CD14-positive monocyte (primary cell): ENCODE results near the gene BLOC1S3. TPM values are rescaled to one million over a fixed set of nuclear protein-coding genes. Genes with fewer than 3 reads are reported as not detected.

Experiments used
- DNase-seq, 3 donors: peaks; one replicate each; pipeline ENCODE4 v3.0.0-alpha.2; 2011 to 2022
- H2AFZ ChIP-seq: 2 replicates; pipeline ENCODE4 v1.6.0; 2012; ENCODE audit warnings: mild to moderate bottlenecking, low read depth, low read length, inconsistent platforms; ENCODE audit not compliant: insufficient read depth, poor library complexity, severe bottlenecking
- H3K27ac ChIP-seq, 2 donors: 1 replicate in 1 of 2; 2 replicates in 1 of 2; pipeline ENCODE4 v1.5.1; 2012 to 2013; ENCODE audit warnings: low read length in 2 of 2, control low read depth in 1 of 2, inconsistent platforms in 1 of 2, low read depth in 1 of 2, mild to moderate bottlenecking in 1 of 2
- H3K27me3 ChIP-seq, 2 donors: one replicate each; pipeline versions ENCODE4 v1.6.0 to v1.6.1; 2011 to 2013; ENCODE audit warnings: low read length in 2 of 2; ENCODE audit not compliant: control insufficient read depth in 2 of 2, insufficient read depth in 2 of 2
- H3K36me3 ChIP-seq, 2 donors: replicated peaks in 1 of 2; 1 replicate in 1 of 2; 2 replicates in 1 of 2; pipeline versions ENCODE4 v1.5.1 to v1.6.1; 2012 to 2013; ENCODE audit warnings: low read length in 2 of 2, control low read depth in 1 of 2, inconsistent platforms in 1 of 2, mild to moderate bottlenecking in 1 of 2; ENCODE audit not compliant: insufficient read depth in 2 of 2, control insufficient read depth in 1 of 2
- H3K4me1 ChIP-seq, 2 donors: 1 replicate in 1 of 2; 2 replicates in 1 of 2; pipeline versions ENCODE4 v1.5.1 to v1.6.1; 2012 to 2013; ENCODE audit warnings: low read length in 2 of 2, control low read depth in 1 of 2, inconsistent platforms in 1 of 2, mild to moderate bottlenecking in 1 of 2, moderate library complexity in 1 of 2; ENCODE audit not compliant: insufficient read depth in 2 of 2, control insufficient read depth in 1 of 2
- H3K4me2 ChIP-seq: replicated peaks from 2 replicates; pipeline ENCODE3; 2012; ENCODE audit warnings: low read length, moderate library complexity, mild to moderate bottlenecking; ENCODE audit not compliant: poor library complexity, severe bottlenecking; ENCODE audit errors: extremely low read depth
- H3K4me3 ChIP-seq, 3 experiments: fragments of 200-600 bp in 1 of 3; sonication (generic) in 1 of 3; replicated peaks in 1 of 3; 1 replicate in 2 of 3; 2 replicates in 1 of 3; pipeline ENCODE4 v1.5.1; 2011 to 2013; ENCODE audit warnings: low read length in 3 of 3, mild to moderate bottlenecking in 3 of 3, control low read depth in 2 of 3, low read depth in 2 of 3, inconsistent platforms in 1 of 3, moderate library complexity in 1 of 3
- H3K79me2 ChIP-seq: 2 replicates; pipeline ENCODE4 v1.6.0; 2012; ENCODE audit warnings: mild to moderate bottlenecking, control low read depth, inconsistent platforms, low read length, moderate library complexity; ENCODE audit not compliant: insufficient read depth
- H3K9ac ChIP-seq: 2 replicates; pipeline ENCODE4 v1.6.0; 2017; ENCODE audit warnings: low read length, mild to moderate bottlenecking; ENCODE audit not compliant: insufficient read depth, poor library complexity, severe bottlenecking
- H3K9me3 ChIP-seq, 2 donors: replicated peaks in 1 of 2; 1 replicate in 1 of 2; 2 replicates in 1 of 2; pipeline versions ENCODE4 v1.5.1 to v1.6.1; 2012 to 2013; ENCODE audit warnings: low read length in 2 of 2, control low read depth in 1 of 2; ENCODE audit not compliant: control insufficient read depth in 1 of 2, insufficient read depth in 1 of 2
- H4K20me1 ChIP-seq: 2 replicates; pipeline ENCODE4 v1.6.0; 2012; ENCODE audit warnings: mild to moderate bottlenecking, low read length, control low read depth, moderate library complexity; ENCODE audit not compliant: insufficient read depth
- H3K27ac Mint-ChIP-seq, 7 donors: one replicate each; pipeline ENCODE4 v1.8.0; 2020; ENCODE audit warnings: mild to moderate bottlenecking in 7 of 7, mixed read lengths in 7 of 7, moderate library complexity in 6 of 7, inconsistent platforms in 2 of 7
- H3K27me3 Mint-ChIP-seq, 3 donors: one replicate each; pipeline ENCODE4 v1.8.0; 2021 to 2022; ENCODE audit warnings: low read depth in 3 of 3, mild to moderate bottlenecking in 3 of 3, mixed read lengths in 3 of 3, moderate library complexity in 3 of 3, inconsistent platforms in 1 of 3
- H3K36me3 Mint-ChIP-seq, 2 donors: one replicate each; pipeline ENCODE4 v1.8.0; 2020; ENCODE audit warnings: mixed read lengths in 2 of 2, inconsistent platforms in 1 of 2, mild to moderate bottlenecking in 1 of 2
- H3K4me1 Mint-ChIP-seq: one replicate; pipeline ENCODE4 v1.8.0; 2020; ENCODE audit warnings: mild to moderate bottlenecking, mixed read lengths
- H3K4me3 Mint-ChIP-seq, 2 donors: one replicate each; pipeline ENCODE4 v1.8.0; 2020; ENCODE audit warnings: mild to moderate bottlenecking in 2 of 2, mixed read lengths in 2 of 2, moderate library complexity in 1 of 2
- H3K9me3 Mint-ChIP-seq, 7 donors: one replicate each; pipeline ENCODE4 v1.8.0; 2020 to 2022; ENCODE audit warnings: mixed read lengths in 7 of 7, mild to moderate bottlenecking in 6 of 7, moderate library complexity in 6 of 7, inconsistent platforms in 2 of 7
- CTCF ChIP-seq: fragments of 200-600 bp; IDR thresholded peaks from one replicate; pipeline ENCODE4 v1.8.0; 2022; ENCODE audit warnings: antibody characterized with exemption, mild to moderate bottlenecking
- WGBS: methylation state at CpG from one replicate; pipeline ENCODE4 v1.1.5; 2013; ENCODE audit warnings: missing lambda C conversion rate; ENCODE audit not compliant: insufficient coverage; 5-methylcytosine and 5-hydroxymethylcytosine counted together
- intact Hi-C, 2 donors: fragments of 100-400 bp; cut with micrococcal nuclease; formaldehyde crosslinking; loops; one replicate each; pipeline versions ENCODE4 v1.15.0 to v1.15.1; 2023
- polyA plus RNA-seq, 3 donors: library from polyadenylated mRNA; depleted of rRNA in 1 of 3; unstranded in 2 of 3; stranded (reverse) in 1 of 3; fragments of 300-500 nt in 2 of 3; fragments of >200 nt in 1 of 3; fragmentation: Illumina TruSeq in 2 of 3; gene quantifications; 1 replicate in 2 of 3; 2 replicates in 1 of 3; pipeline ENCODE4 v1.2.3, GENCODE V29; 2012 to 2021

The BLOC1S3 gene
- polyA plus RNA-seq, 3 donors = 2.9 to 6.7 (median 4.7) TPM

- TF ChIP-seq CTCF = no peak
- no peak overlapping the region for H3K4me3 Mint-ChIP-seq
- Histone ChIP-seq H4K20me1 (no peaks in the 10 kb centered on the region), H3K27me3 (peaks cover 2 to 11% of the 10 kb centered on the region in 2 donors), H2AFZ (no peak overlapping the region), H3K4me3 (no peak overlapping the region), H3K9me3 (peaks cover 0 to 4% of the 10 kb centered on the region in 2 donors), H3K36me3 (peaks cover 29 to 31% of the 10 kb centered on the region in 2 donors), H3K27ac (no peak overlapping the region), H3K4me2 (no peak overlapping the region), H3K9ac (no peak overlapping the region), H3K4me1 (peaks cover 2% of the 10 kb centered on the region in 2 donors), H3K79me2 (no peaks in the 10 kb centered on the region)
- intact Hi-C loops = loop anchor here in 1 of 2 donors (10.0 kb wide), 1 partner anchor 198 kb away; the partner anchor contains the start of gene KLC3
- H3K9me3 Mint-ChIP-seq = peaks cover 0 to 2% (median 0%) of the 10 kb centered on the region in 7 donors
- H3K27me3 Mint-ChIP-seq = peaks cover 8 to 15% (median 13%) of the 10 kb centered on the region in 3 donors
- H3K36me3 Mint-ChIP-seq = peaks cover 12 to 16% of the 10 kb centered on the region in 2 donors
- DNase-seq = no peak
- no peak overlapping the region for H3K27ac Mint-ChIP-seq
- H3K4me1 Mint-ChIP-seq = peaks cover 2% of the 10 kb centered on the region
- 97% methylated on average over 10 of the region's 18 CpGs for WGBS
Observed at GRCh38 chr19:45146741-45147205, 31.8 kb upstream of the BLOC1S3 start.

GRCh38 chr19:45147835-45148676 lies 30.5 kb upstream of the BLOC1S3 start:
- H3K27me3 ChIP-seq = peaks cover 8 to 22% of the 10 kb centered on the region in 2 donors
- Mint-ChIP-seq H3K27me3 (peaks cover 17 to 27% (median 22%) of the 10 kb centered on the region in 3 donors), H3K27ac (no peak overlapping the region), H3K4me3 (no peak overlapping the region), H3K36me3 (peaks cover 6 to 7% of the 10 kb centered on the region in 2 donors), H3K4me1 (peaks cover 10% of the 10 kb centered on the region), H3K9me3 (peaks cover 0 to 9% (median 5%) of the 10 kb centered on the region in 7 donors)
- peaks cover 0 to 16% of the 10 kb centered on the region in 2 donors for H3K9me3 ChIP-seq
- H4K20me1 ChIP-seq = no peaks in the 10 kb centered on the region
- H3K4me3 ChIP-seq = no peak overlapping the region
- no peaks in the 10 kb centered on the region for H3K79me2 ChIP-seq
- no peak for DNase-seq
- H3K9ac ChIP-seq = no peak overlapping the region
- H2AFZ ChIP-seq = no peak overlapping the region
- peaks cover 9 to 14% of the 10 kb centered on the region in 2 donors for H3K4me1 ChIP-seq
- no peak overlapping the region for H3K4me2 ChIP-seq
- intact Hi-C loops = loop anchor here in 1 of 2 donors (10.0 kb wide), 1 partner anchor 197 kb away; the partner anchor contains the start of gene KLC3
- H3K27ac ChIP-seq = no peak overlapping the region
- 92% methylated on average over 13 of the region's 18 CpGs for WGBS
- peaks cover 19 to 21% of the 10 kb centered on the region in 2 donors for H3K36me3 ChIP-seq
- no peak for TF ChIP-seq CTCF
